ENCODE measurements around the gene TSPAN10.

TSPAN10 gene

DNA sequence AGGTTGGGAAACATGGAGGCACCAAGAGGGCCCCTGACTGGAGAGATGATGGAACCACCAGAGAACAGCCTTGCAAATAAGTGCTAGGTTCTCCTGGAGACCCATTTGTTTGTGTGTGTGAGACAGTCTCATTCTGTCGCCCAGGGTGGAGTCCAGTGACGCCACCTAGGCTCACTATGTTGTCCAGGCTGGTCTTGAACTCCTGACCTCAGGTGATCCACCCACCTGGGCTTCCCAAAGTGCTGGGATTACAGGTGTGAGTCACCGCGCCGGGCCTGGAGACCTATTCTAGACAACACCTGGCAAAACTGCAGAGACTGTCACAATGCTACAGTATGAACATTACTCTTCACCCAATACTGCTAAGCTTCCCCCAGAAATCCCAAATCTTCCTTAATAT lies 1.6 kb upstream of the TSPAN10 start:
- DNase-seq (ENCODE audit: low read depth in 3 of 3): no peak

DNA sequence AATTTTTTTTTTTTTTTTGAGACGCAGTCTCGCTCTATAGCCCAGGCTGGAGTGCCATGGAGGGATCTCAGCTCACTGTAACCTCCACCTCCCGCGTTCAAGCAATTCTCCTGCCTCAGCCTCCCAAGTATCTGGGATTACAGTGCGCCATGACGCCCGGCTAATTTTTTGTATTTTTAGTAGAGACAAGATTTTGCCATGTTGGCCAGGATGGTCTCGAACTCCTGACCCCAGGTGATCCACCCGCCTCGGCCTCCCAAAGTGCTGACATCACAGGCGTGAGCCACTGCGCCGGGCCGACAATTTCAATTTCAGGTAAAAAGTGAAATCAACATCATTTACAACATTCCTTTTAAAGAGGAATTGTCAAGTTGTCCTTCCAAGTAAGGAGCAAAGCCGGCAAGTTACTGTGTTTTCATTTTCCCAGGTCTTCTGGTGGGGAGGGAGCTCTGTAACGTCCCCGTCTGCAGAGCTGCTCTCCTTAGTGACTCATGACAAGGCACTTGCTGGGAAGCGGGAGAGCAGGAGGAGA lies 957 bp upstream of the TSPAN10 start:
- DNase-seq (ENCODE audit: low read depth in 3 of 3): no peak

DNA sequence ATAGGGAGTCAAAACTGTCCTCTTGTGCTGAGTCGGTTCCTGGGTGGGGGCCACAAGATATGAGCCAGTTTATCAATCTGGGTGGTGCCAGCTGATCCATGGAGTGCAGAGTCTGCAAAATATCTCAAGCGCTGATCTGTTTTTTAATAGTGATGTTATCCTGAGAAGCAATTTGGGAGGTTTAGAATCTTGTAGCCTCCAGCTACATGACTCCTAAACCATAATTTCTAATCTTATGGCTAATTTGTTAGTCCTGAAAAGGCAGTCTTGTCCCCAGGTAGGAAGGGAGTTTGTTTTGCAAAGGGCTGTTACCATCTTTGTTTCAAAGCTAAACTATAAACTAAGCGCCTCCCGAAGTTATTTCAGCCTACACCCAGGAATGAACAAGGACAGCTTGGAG lies 1.7 kb downstream of the TSPAN10 start:
- DNase-seq (ENCODE audit: low read depth in 3 of 3): no peak

DNA sequence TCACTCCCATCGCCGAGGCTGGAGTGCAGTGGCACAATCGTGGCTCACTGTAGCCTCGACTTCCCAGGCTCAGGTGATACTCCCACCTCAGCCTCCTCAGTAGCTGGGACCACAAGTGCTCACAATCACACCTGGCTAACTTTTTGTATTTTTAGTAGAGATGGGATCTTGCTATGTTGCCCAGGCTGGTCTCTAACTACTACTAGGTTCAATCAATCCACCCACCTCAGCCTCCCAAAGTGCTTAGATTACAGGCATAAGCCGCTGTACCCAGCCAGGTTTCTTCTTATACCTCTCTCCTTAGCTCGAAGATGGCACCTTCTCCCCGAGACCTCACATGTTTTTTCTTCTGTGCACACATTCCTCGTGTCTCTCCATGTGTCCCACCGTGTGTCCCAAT lies 3.0 kb downstream of the TSPAN10 start:
- DNase-seq (ENCODE audit: low read depth in 3 of 3): no peak

DNA sequence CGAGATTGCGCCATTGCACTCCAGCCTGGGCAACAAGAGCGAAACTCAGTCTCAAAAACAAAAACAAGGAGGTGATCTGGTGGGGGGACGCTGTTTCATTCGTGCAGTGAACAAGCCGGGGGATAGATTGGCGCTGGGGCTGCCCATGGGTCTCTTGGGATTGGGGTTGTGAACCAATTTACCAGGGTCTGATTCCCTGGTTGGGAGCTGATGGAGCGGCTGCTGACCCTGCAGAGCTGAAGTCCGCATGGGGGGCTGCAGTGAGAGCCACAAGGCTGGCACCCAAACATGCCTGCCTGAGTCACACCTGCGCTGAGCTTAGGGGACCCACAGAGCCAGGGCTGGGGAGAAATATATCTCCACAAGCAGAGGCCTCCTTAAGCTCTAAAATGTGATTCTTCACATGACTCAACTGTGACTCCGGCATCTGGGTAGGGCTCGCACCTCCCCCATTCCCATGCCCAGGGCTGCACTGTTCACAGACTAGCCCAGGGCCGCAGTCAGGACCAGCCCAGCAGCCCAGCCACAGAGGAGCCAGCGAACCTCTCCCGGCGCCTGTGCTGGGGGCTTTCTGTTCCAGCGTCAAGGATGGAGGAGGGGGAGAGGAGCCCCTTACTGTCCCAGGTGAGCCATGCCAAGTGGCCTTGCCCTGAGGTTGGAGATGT lies 5.0 kb downstream of the TSPAN10 start:
- DNase-seq (ENCODE audit: low read depth in 3 of 3): no peak

DNA sequence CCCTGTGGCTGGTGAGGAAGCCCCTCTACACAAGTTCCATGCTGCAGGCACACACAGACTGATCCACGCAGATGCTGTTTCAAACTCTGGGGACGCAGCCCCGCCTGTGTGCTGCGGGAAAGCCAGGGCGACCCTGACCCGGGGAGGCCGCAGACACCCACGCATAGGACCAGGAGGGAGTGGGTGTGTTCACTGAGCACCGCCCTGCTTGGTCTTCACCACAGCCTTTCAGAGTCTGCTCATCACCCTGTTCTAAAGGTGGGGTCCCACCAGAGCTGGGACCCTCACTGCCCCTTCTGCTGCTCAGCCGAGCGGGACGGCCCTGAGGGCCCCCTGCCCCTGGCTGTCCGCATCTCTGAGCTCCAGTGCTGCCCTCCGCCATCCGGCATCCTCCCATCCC lies 7.5 kb downstream of the TSPAN10 start:
- DNase-seq (ENCODE audit: low read depth in 3 of 3): no peak

DNA sequence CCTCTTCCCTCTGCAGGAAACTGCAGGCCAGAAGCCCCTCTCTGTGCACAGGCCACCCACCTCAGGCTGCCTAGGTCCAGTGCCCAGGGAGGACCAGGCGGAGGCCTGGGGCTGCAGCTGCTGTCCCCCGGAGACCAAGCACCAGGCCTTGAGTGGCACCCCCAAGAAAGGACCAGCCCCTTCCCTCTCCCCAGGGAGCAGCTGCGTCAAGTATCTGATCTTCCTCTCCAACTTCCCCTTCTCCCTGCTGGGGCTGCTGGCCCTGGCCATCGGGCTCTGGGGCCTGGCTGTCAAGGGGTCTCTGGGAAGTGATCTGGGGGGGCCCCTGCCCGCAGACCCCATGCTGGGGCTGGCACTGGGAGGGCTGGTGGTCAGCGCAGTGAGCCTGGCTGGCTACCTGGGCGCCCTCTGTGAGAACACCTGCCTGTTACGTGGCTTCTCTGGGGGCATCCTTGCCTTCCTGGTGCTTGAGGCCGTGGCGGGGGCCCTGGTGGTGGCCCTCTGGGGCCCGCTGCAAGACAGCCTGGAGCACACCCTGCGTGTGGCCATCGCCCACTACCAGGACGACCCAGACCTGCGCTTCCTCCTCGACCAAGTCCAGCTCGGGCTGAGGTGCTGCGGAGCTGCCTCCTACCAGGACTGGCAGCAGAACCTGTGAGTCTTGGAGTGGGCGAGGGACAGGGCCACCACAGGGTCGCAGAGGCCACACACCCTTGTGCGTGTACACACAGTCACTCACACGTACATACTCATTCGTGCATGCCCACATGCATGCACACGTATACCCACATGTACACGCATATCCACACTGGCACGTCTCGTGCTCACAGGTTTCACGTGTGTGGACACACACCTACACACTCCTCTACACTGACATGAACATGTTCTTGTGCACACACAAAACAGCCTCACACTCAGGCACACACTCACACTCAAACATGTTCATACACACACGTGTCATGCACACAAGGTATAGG lies 8.3 kb downstream of the TSPAN10 start:
- DNase-seq (ENCODE audit: low read depth in 3 of 3): no peak

DNA sequence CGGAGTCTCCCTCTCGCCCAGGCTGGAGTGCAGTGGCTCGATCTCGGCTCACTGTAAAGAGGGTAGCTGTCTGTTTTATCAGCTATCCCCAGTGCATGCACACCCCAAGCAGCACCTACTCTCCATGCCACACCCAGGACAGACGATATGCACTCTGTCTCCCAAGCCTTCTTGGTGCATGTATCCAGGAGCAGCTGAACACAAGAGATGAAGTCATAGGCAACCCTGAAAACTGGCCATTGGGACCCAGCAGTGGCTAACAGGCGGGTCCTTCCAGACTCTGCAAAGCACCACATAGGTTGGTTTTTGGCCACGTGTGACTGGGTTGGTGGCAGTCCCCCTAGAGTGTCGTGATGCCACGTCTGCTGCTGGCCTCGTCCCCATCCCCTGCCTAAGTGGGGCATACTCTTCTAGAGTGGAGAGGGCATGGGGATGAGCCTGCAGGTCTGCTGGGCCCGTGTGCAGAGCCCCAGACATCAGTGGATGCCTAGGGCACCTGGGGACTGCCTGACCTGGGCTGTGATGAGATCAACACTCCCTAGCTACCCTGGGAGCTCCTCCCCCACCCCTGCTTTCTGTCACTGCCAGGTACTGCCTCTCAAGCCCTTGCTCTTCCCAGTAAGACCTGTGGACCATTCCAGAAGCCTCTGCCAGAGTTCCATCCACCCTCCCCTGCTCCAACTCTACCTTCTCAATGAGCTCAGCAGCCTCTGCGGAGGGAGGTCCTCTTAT lies 10.0 kb downstream of the TSPAN10 start:
- no peak for DNase-seq (ENCODE audit: low read depth in 3 of 3)

DNA sequence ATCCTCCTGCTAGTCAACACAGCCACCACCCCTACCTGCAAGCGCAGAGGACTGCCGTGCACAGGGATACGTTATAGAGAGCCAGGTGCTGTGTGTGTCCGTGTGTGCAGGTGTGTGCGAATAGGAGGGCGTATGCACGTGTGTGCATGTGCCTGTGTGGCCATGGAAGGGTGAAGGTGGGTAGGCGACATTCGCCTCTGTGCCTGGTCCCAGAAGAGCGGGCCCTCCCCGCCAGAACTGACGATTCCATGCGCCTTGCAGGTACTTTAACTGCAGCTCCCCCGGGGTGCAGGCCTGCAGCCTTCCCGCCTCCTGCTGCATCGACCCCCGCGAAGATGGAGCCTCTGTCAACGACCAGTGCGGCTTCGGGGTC lies 10.6 kb downstream of the TSPAN10 start:
- no peak for DNase-seq (ENCODE audit: low read depth in 3 of 3)

DNA sequence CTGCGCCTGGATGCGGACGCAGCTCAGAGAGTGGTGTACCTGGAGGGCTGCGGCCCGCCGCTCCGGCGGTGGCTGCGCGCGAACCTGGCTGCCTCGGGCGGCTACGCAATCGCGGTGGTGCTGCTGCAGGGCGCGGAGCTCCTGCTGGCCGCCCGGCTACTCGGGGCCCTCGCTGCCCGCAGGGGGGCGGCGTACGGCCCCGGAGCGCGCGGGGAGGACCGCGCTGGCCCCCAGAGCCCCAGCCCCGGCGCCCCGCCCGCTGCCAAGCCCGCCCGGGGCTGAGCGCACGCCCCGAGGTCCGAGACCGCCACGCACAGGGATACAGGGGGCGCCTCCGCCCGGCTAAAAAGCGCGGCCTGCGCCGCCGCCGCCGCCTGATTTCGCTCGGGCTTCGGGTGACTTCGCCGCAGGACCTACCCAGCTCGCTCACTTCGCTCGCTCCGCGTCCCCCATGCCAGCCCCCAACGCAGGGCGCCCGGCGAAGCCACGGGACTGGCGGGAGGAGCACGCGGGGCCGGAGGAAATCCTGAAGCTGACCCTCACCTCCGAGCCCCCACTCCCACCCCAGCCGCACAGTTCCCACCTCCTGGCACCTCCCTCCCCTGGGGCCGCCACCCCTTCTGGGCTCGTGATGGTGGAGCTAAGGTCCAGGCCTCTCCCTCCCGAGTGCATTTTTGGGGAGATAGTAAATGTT lies 11.2 kb downstream of the TSPAN10 start:
- no peak for DNase-seq (ENCODE audit: low read depth in 3 of 3)

DNA sequence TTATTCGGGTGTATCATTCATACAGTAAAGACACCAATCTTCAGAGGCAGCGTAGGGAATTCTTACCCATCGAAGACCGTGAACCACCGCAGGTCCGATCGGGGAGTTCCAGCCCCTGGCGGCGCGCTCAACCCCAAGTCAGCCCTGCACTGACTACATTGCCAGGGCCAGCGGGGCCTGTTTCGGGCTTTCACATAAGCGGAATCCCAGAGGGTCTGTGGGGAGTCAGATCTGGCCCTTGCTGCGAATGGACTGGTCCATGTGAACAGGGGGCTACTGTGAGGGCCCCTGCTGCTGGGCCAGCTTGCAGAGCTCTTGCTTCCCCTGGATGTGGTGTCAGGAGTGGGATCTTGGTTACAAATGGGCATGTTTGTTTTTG lies 11.7 kb downstream of the TSPAN10 start:
- no peak for DNase-seq (ENCODE audit: low read depth in 3 of 3)

DNA sequence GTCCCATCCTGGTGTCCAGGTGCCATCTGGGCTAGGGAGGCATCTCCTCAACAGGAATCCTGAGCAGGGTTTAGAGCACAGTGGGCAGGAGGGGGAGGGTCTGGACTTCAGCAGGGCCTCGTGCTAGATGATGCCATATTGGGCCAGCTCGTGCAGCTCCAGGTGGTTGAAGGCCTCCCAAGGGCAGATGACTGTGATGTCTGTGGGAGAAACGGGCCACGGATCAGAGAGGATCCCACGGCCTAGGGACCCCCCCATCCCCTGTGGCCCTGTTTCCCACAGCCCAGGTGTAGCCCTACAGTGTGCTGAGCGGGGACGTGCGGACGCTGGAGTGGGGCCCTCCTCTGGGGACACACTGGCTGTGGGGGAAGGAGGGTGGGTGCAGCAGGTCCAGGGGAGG lies 14.0 kb downstream of the TSPAN10 start:
- DNase-seq (ENCODE audit: low read depth in 3 of 3): no peak

DNA sequence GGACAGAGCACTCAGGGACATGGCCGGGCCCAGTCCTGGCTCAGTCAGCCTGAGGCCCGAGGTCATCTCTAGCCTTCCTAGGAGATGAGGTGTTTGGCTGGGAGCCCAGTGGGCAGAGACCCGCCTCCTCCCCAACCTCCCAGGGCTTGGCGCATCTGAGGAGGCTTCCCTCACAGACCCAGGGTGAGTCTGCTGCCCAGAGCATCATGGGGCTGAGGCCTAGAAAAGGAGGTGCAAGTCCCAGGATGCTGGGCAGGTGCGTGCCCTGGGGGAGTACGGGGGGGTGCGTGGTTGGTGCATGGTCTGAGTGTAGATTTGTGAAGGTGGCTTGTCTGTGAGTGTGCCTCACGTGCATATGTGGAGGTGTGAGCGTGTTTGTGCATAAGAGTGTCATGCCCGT lies 14.7 kb downstream of the TSPAN10 start:
- DNase-seq (ENCODE audit: low read depth in 3 of 3): no peak

DNA sequence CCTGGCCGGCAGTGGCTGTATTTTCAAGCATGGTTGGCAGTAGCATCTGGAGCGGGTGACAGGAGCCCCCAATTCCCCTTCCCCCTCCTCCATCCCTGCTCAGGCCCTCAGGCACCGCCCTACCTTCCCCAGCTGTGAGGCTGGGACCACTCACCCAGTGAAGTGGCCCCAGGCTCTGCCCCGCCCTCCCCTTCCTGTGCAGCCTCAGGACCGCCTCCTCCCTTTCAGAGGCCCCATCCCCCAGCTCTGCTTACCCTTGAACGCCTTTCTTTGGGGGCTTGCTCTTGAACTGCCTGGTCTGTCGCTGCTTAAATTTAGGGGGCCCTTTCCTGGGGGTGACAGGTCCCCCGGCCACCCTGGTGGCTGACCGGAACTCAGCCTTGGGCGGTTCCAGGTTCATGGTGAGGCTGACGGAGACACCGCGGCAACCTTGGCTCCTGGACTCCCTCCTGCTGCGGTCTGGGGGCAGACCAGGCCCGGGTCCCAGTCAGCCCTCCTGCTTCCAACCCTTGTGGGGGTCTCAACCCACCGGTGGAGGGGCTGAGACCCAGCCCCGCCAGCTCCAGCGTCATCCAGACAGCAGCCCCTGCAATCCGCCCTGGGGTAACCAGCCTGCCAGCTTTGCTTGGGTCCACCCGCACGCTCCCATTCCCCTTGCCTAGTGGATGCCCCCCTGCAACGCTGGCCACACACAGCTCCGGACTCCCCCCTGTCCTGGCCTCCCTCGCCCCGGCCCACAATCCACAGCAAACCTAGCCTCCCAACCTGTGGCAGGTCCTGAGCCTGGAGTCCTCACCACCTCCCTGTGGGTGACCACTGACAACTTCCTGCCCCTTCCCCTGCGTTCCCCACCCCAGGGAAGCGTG lies 16.1 kb downstream of the TSPAN10 start:
- DNase-seq (ENCODE audit: low read depth in 3 of 3): no peak

DNA sequence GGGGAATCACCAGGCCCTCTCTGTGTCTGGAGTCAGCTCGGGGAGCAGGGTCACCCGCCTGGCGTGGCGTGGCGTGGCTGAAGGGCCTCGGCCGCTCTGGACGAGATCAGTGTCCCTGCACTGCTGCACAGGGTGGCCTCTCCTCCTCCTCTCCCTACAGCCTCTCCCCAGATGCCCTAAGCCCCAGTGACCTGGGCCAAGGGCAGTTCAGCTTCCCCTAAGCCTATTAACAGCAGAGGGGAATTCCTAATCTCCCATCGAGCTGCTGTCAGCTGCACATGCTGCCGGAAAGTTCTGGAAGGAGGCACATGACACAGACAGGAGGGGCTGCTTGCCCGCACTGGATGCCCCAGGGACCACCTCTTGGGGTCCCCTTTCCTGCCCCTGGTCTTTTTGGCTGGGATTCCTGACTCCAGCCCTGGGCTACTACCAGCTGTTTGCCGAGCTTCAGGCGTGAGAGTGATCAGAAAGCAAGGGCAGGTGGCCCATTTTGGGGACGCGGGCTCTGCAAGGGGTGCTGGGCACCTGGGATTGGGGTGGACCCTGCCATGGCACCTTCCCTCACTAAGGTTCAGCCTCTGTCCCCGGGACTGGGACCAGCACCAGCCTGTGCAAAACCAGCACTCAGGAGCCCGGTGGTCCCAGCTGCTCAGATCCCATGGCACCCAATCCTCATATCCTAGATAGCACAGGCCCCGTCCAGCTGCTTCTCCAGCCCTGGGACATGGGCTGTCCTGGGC lies 18.6 kb downstream of the TSPAN10 start:
- no peak for DNase-seq (ENCODE audit: low read depth in 3 of 3)

DNA sequence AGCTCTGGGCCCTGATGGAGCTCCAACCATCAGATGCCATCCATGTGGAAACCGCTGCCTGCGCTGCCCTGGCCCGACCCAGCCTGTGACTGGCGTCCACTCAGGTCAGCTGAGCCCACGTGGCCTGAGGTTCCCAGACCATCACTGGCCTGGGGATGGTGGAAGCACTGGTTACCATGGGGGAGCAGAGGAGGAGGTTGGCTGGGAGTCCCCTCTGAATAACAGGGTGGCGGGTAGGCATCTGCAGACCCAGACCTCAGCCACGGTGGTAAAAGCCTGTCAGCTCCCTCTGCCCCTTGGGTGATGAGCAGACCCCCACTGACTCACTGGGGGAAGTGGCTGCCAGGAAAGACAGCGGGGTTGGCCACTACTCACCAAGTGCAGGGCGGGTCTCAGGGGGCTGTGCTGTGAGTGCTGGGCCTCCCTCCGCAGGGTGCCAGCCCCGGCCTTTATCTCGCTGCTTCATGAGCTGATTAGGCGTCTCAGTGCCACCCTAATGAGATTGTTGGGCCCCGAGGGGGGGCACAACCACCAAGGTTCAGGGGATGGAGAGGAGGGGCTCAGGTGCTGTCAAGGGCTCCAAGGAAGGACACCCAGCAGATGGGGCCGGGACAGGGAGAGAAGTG lies 19.2 kb downstream of the TSPAN10 start, which contains the start of gene PDE6G:
Gene PDE6G (minus strand): TSS at position 425 of the 626 bp plus-strand sequence. CDS start 3,237 bp downstream, outside the sequence.
- no peak for DNase-seq (ENCODE audit: low read depth in 3 of 3)

DNA sequence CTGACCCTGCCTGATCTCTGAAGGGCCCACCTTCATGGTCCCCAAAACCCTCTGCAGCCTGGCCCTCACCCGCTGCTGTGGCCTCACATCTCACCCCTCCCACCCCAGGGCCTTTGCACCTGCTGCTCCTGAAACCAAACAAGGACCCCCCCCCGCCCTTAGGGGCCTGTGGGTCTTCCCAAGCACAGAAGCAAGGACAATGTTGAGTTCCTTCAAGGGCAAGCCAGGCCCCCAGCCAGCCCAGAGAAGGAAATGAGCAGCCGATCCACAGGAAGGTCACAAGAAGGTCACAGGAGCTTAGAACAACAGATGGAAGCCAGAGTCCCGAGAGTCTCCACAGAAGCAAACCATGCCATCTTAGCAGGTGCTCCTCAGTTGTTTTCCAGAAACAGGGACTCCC lies 19.8 kb downstream of the TSPAN10 start:
- DNase-seq (ENCODE audit: low read depth in 3 of 3): no peak

DNA sequence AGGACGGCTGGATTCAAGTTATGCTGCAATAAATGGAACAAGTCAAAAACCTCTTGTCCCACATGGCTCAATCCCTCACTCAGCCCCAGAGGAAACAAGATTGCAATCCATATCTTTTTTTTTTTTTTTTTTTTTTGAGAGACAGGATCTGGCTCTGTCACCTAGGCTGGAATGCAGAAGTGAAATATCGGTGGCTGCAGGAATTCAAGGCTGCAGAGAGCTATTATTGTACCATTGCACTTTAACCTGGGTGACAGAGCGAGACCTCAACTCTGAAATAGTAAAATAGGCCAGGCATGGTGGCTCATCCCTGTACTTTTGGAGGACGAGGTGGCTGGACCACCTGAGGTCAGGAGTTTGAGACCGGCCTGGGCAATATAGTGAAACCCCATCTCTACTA lies 22.0 kb downstream of the TSPAN10 start:
- no peak for DNase-seq (ENCODE audit: low read depth in 3 of 3)

DNA sequence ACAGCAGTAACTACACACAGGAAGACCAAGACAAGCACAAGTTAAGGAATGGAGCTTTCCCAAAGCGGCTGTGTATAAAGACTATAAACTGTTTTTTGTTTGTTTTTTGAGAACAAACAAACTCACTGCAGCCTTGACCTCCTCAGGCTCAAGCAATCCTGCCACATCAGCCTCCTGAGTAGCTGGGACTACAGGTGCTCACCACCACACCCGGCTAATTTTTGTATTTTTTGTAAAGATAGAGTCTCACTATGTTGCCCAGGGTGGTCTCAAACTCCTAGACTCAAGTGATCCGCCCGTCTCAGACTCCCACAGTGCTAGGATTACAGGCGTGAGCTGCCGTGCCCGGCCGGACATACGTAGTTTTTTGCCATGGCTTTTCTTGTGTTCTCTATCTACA lies 23.4 kb downstream of the TSPAN10 start:
- no peak for DNase-seq (ENCODE audit: low read depth in 3 of 3)

Data from stimulated activated CD4-positive, alpha-beta T cell treated with anti-CD3 and anti-CD28 coated beads, TNF-alpha, amount 100 ng/mL, for 48 hours (primary cell).